Caco-2 (cell line): ENCODE results near the gene GCLM. TPM values are rescaled to one million over a fixed set of nuclear protein-coding genes. Genes with fewer than 3 reads are reported as not detected.
"Not testable (repeated sequence)": the region's sequence is repeated elsewhere in the genome, so short reads cannot be mapped to it uniquely, and the experiment has no call there.

Source experiments
- BruUV-seq: library from RNA; stranded (reverse); fragments of 400-500 nt; replicated peaks from 2 replicates; lab custom pipeline; 2021; lab: Mats Ljungman, UMichigan
- CTCF ChIA-PET: fragments of 300-600 bp; sonication (Branson Sonifier 250); formaldehyde crosslinking; loops from one replicate; lab custom pipeline; 2022; ENCODE audit warnings: antibody characterized with exemption; lab: Charles Lee
- POLR2A ChIA-PET: fragments of 300-600 bp; sonication (Branson Sonifier 250); formaldehyde crosslinking; loops from one replicate; lab custom pipeline; 2022; ENCODE audit warnings: antibody characterized with exemption; lab: Charles Lee
- DNase-seq, 2 experiments: peaks; one replicate each; pipeline versions ENCODE4 v3.0.0 to v3.0.0-alpha.2; 2020 to 2022
- H3K27me3 ChIP-seq: replicated peaks from 2 replicates; pipeline ENCODE4 v1.6.0; 2011; ENCODE audit warnings: low read length; ENCODE audit not compliant: control insufficient read depth, insufficient read depth
- H3K36me3 ChIP-seq: 2 replicates; pipeline ENCODE4 v1.5.1; 2011; ENCODE audit warnings: low read length; ENCODE audit not compliant: control insufficient read depth, insufficient read depth
- H3K4me1 ChIP-seq: fragments of 250-450 bp; sonication (Bioruptor Pico); 2 replicates; pipeline ENCODE4 v1.5.1; 2020; ENCODE audit warnings: mild to moderate bottlenecking
- H3K4me3 ChIP-seq: 2 replicates; pipeline ENCODE4 v1.5.1; 2011; ENCODE audit warnings: low read depth, mild to moderate bottlenecking, control low read depth, low read length
- H3K9me3 ChIP-seq: fragments of 250-450 bp; sonication (Bioruptor Pico); 2 replicates; pipeline ENCODE4 v1.5.1; 2020; ENCODE audit warnings: mild to moderate bottlenecking, moderate library complexity
- H3K27ac Mint-ChIP-seq: one replicate; pipeline ENCODE4 v1.8.0; 2022; ENCODE audit warnings: mixed read lengths; ENCODE audit not compliant: unreplicated experiment
- H3K27me3 Mint-ChIP-seq: one replicate; pipeline ENCODE4 v1.8.0; 2022; ENCODE audit warnings: mixed read lengths; ENCODE audit not compliant: insufficient read depth, unreplicated experiment
- H3K36me3 Mint-ChIP-seq: one replicate; pipeline ENCODE4 v1.8.0; 2022; ENCODE audit warnings: mild to moderate bottlenecking, mixed read lengths; ENCODE audit not compliant: insufficient read depth, unreplicated experiment
- H3K4me1 Mint-ChIP-seq: one replicate; pipeline ENCODE4 v1.8.0; 2022; ENCODE audit warnings: low read depth, mixed read lengths; ENCODE audit not compliant: unreplicated experiment
- H3K4me3 Mint-ChIP-seq: one replicate; pipeline ENCODE4 v1.8.0; 2022; ENCODE audit warnings: mild to moderate bottlenecking, moderate library complexity, mixed read lengths; ENCODE audit not compliant: unreplicated experiment
- H3K9me3 Mint-ChIP-seq: one replicate; pipeline ENCODE4 v1.8.0; 2022; ENCODE audit warnings: mixed read lengths; ENCODE audit not compliant: unreplicated experiment
- CTCF ChIP-seq, 2 experiments: fragments of 200-600 bp in 1 of 2; IDR thresholded peaks; 1 replicate in 1 of 2; 2 replicates in 1 of 2; pipeline versions ENCODE4 v1.5.1 to v1.8.0; 2011 to 2022; ENCODE audit warnings: antibody characterized with exemption in 1 of 2, control low read depth in 1 of 2, inconsistent platforms in 1 of 2, low read depth in 1 of 2, low read length in 1 of 2, mild to moderate bottlenecking in 1 of 2, moderate library complexity in 1 of 2; ENCODE audit not compliant: insufficient read depth in 1 of 2, severe bottlenecking in 1 of 2, unreplicated experiment in 1 of 2
- intact Hi-C: fragments of 100-400 bp; cut with micrococcal nuclease; formaldehyde crosslinking; loops from one replicate; pipeline ENCODE4 v1.10.0; 2022; ENCODE audit not compliant: unreplicated experiment
- total RNA-seq: library from RNA; stranded (reverse); gene quantifications from 2 replicates; pipeline ENCODE4 v1.2.3, GENCODE V29; 2022

The GCLM gene
- total RNA-seq, 1 experiment from 2014 or later = 11.8 TPM

GRCh38 chr1:93869653-93870052, 39.6 kb downstream of the GCLM start:
- ChIA-PET POLR2A (no interaction called here), CTCF (no interaction called here)
- H3K4me1 ChIP-seq = no peaks in the 10 kb centered on the region
- BruUV-seq = no TSS peak
- Mint-ChIP-seq H3K27me3 (no peaks in the 10 kb centered on the region), H3K27ac (no peak overlapping the region), H3K4me1 (no peaks in the 10 kb centered on the region), H3K36me3 (peaks cover 54% of the 10 kb centered on the region), H3K4me3 (no peak overlapping the region), H3K9me3 (no peaks in the 10 kb centered on the region)
- H3K4me3 ChIP-seq = no peak overlapping the region
- H3K27me3 ChIP-seq = no peaks in the 10 kb centered on the region
- no peak for TF ChIP-seq CTCF (IDR thresholded peaks at IDR 0.05; ENCODE audit: insufficient read depth in 1 of 2, low read depth in 1 of 2, low read length in 1 of 2, severe bottlenecking in 1 of 2, unreplicated experiment in 1 of 2)
- DNase-seq = no peak
- no peaks in the 10 kb centered on the region for H3K36me3 ChIP-seq
- intact Hi-C loops = no loop called here
- H3K9me3 ChIP-seq = no peaks in the 10 kb centered on the region

DNA sequence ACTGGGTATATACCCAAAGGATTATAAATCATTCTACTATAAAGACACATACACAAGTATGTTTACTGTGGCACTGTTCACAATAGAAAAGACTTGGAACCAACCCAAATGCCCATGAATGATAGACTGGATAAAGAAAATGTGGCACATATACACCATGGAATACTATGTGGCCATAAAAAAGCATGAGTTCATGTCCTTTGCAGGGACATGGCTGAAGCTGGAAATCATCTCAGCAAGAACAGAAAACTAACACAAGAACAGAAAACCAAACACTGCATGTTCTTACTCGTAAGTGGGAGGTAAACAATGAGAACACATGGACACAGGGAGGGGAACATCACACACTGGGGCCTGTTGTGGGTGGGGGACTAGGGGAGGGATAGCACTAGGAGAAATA, 40.7 kb downstream of the GCLM start:
- intact Hi-C loops, H3K36me3 ChIP-seq, H3K4me3 ChIP-seq, H3K27me3 Mint-ChIP-seq, H3K4me1 Mint-ChIP-seq, H3K9me3 Mint-ChIP-seq, DNase-seq, CTCF ChIA-PET, POLR2A ChIA-PET, H3K27ac Mint-ChIP-seq, H3K4me3 Mint-ChIP-seq, H3K4me1 ChIP-seq, H3K27me3 ChIP-seq, BruUV-seq, H3K9me3 ChIP-seq: not testable (repeated sequence)
- peaks cover 42% of the 10 kb centered on the region for H3K36me3 Mint-ChIP-seq

GRCh38 chr1:93865253-93865652, 44.0 kb downstream of the GCLM start:
- H3K27ac Mint-ChIP-seq = no peak overlapping the region
- Histone ChIP-seq H3K27me3 (no peaks in the 10 kb centered on the region), H3K4me1 (no peaks in the 10 kb centered on the region), H3K36me3 (no peaks in the 10 kb centered on the region), H3K9me3 (no peaks in the 10 kb centered on the region), H3K4me3 (no peak overlapping the region)
- H3K27me3 Mint-ChIP-seq = no peaks in the 10 kb centered on the region
- peaks cover 22% of the 10 kb centered on the region for H3K36me3 Mint-ChIP-seq
- no peak overlapping the region for H3K4me3 Mint-ChIP-seq
- intact Hi-C loops = no loop called here
- no peaks in the 10 kb centered on the region for H3K4me1 Mint-ChIP-seq
- DNase-seq = no peak
- TF ChIP-seq CTCF (IDR thresholded peaks at IDR 0.05; ENCODE audit: insufficient read depth in 1 of 2, low read depth in 1 of 2, low read length in 1 of 2, severe bottlenecking in 1 of 2, unreplicated experiment in 1 of 2) = no peak
- no peaks in the 10 kb centered on the region for H3K9me3 Mint-ChIP-seq
- no TSS peak for BruUV-seq
- ChIA-PET POLR2A (no interaction called here), CTCF (no interaction called here)

DNA sequence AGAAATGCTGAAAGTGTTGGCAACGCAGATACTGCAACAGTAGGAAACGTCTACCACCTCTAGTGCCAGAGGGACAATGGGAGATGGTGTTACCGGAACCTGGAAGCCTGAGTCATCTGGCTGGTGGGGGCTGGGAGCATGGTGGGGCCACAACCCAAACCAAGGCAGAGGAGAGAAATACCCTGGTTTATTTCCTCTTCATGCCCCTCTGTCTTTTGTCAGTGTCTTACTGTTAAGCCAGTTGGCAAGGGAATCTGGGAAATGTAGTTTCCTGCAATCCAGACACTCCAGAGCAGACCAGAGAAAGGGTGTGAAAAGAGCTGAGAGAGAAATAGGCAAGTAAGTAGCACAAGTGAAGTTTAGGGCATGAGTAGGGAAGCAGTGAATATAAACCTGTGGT, 45.1 kb downstream of the GCLM start:
- no TSS peak for BruUV-seq
- Histone ChIP-seq H3K27me3 (no peaks in the 10 kb centered on the region), H3K4me3 (no peak overlapping the region), H3K9me3 (no peaks in the 10 kb centered on the region), H3K4me1 (no peaks in the 10 kb centered on the region), H3K36me3 (no peaks in the 10 kb centered on the region)
- no peak for TF ChIP-seq CTCF (IDR thresholded peaks at IDR 0.05; ENCODE audit: insufficient read depth in 1 of 2, low read depth in 1 of 2, low read length in 1 of 2, severe bottlenecking in 1 of 2, unreplicated experiment in 1 of 2)
- no peak for DNase-seq
- Mint-ChIP-seq H3K36me3 (peaks cover 13% of the 10 kb centered on the region), H3K4me1 (no peaks in the 10 kb centered on the region), H3K9me3 (no peaks in the 10 kb centered on the region), H3K4me3 (no peak overlapping the region), H3K27ac (no peak overlapping the region), H3K27me3 (no peaks in the 10 kb centered on the region)
- intact Hi-C loops = no loop called here
- ChIA-PET POLR2A (no interaction called here), CTCF (no interaction called here)

DNA sequence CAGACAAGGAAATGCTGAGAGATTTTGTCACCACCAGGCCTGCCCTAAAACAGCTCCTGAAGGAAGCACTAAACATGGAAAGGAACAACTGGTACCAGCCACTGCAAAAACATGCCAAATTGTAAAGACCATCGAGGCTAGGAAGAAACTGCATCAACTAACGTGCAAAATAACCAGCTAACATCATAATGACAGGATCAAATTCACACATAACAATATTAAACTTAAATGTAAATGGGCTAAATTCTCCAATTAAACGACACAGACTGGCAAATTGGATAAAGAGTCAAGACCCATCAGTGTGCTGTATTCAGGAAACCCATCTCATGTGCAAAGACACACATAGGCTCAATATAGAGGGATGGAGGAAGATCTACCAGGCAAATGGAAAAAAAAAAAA, 51.6 kb downstream of the GCLM start:
- H3K27ac Mint-ChIP-seq, H3K9me3 ChIP-seq, POLR2A ChIA-PET, H3K27me3 ChIP-seq, BruUV-seq, H3K27me3 Mint-ChIP-seq, intact Hi-C loops, H3K4me3 Mint-ChIP-seq, H3K4me1 Mint-ChIP-seq, H3K36me3 ChIP-seq, H3K4me3 ChIP-seq, H3K4me1 ChIP-seq, DNase-seq, H3K36me3 Mint-ChIP-seq: not testable (repeated sequence)
- peaks cover 22% of the 10 kb centered on the region for H3K9me3 Mint-ChIP-seq
- CTCF ChIA-PET = interaction anchor here (0.7 kb wide), 1 partner anchor 14 kb away, joined by 6 read pairs; no protein-coding TSS in a partner anchor
